Renal pelvis (tissue), 4 donors: ENCODE measurements around the gene USP25. TPM values are rescaled to one million over a fixed set of nuclear protein-coding genes. Genes with fewer than 3 reads are reported as not detected.

Experiments used
- DNase-seq: peaks from one replicate; pipeline ENCODE4 v3.0.0-alpha.2; 2013
- polyA plus RNA-seq, 3 donors: library from polyadenylated mRNA; unstranded; fragments of 120-200 nt; gene quantifications; one replicate each; pipeline ENCODE4 v1.2.1, GENCODE V29; 2013; ENCODE audit not compliant: insufficient read length in 3 of 3

Gene USP25
- polyA plus RNA-seq, 3 donors, result 47.8 to 58.8 (median 47.9) TPM

DNA sequence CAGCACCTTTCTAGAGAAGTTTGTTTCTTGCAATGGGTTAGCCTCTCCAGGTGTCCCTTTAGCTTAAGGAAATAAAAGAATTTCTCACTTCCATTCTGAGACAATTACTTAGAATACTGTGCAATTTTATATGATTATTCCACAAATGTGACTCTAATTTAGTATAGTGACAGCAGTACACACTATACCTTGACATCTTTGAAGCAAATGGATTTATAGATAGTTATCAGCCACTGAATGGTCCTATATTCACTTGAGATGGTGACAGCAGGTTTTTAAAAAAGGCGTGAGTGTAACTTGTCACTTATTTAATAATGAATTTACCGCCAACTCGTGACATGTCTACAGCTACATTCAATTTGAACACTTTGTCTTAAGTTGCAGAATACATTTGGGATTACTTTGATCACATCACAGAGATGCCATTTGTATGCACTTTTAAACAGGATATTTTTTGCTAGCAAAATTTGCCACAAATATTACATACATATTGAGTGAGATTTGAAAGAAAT lies 71.6 kb downstream of the USP25 start:
- no peak for DNase-seq

DNA sequence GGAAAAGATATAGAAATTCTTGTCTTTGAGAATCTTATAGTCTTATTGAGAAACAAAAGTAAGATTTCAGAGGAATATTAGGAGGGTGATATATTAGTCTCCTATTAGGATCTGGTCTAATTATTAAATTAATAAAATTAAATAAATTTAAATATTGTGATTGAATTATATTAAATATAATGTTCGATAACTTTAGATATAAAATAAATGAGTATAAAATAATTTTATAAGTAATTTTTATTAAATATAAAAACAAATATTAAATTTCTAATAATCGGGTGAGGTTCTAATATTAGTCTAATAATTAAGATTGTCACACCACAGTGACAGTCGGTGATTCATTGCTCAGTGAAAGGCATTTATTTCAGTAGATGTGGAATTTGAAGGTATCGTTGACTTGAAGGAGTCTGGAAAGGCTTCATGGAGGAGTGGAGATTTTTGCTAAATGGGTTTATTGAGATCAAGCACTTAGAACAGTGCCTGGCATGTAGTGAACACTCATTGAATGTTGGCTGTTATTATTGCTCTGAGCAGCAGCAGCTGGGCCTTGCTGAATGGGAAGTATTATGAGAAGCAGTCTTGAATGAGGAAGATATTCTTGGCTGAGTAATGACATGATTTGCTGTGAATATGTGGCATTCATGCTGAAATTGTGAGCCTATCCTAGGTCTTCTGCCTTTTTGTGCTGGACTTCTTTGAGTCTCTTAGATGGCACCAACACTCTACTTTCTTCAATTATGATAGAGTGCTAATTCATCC lies 74.6 kb downstream of the USP25 start:
- no peak for DNase-seq

DNA sequence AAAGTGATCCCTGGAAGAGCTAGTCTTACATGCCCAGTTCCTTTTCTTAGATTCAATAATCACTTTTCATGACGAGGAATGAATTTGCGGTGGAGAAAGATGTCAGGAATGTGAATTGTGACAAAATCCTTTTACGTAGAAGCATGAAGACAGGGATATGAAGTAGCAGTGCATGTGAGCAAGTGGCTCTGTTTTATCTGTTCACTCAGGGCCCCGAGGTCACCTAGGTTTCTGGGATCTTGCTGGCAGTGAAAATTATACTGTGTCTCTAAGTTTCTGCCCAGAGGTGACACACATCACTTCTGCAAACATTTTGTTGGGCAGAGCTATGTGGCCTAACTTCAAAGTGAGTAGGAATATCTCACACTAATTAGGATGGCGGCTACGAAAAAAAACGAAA lies 79.3 kb downstream of the USP25 start:
- no peak for DNase-seq

DNA sequence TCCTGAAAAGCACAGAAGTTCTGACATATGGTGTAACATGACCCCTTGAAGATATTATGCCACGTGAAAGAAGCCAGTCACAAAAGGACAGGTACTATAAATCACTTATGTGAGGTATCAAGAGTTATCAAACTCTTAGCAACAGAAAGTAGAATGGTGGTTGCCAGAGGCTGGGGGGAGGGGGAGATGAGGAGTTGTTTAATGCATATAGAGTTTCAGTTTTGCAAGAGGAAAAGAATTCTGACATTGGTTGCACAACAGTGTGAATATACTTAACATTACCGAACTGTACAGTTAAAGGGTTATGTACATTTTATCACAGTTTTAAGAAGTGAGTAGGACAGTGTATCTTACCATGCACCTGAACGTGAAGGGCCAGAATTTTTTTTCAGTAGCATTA lies 80.0 kb downstream of the USP25 start:
- no peak for DNase-seq

DNA sequence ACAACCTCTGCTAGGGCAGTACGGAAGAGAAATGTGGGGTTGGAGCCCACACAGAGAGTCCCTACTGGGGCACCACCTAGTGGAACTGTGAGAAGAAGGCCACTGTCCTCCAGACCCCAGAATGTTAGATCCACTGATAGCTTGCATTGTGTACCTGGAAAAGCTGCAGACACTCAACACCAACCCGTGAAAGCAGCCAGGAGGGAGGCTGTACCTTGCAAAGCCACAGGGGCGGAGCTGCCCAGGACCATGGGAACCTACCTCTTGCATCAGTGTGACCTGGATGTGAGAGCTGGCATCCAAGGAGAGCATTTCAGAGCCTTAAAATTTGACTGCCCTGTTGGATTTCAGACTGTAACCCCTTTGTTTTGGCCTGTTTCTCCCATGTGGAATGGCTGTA lies 85.5 kb downstream of the USP25 start:
- DNase-seq, result no peak

DNA sequence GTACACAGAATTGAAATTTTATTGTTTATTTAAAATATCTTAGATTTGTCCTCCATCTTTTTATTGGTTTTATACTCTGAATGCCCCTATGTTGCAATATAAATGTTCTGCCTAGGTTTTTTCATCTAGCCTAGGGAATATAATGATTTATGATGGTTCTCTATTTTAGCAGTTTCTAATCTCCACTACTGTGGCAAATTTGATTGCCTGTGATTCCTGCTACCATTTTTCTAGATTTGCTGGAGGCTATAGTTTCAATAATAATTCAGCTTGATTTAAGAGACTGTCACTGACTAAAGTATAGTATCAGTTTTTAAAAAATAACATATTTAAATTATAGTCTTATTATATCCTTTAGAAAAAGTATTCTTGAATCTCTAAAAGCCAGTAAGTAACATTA lies 90.5 kb downstream of the USP25 start:
- no peak for DNase-seq

DNA sequence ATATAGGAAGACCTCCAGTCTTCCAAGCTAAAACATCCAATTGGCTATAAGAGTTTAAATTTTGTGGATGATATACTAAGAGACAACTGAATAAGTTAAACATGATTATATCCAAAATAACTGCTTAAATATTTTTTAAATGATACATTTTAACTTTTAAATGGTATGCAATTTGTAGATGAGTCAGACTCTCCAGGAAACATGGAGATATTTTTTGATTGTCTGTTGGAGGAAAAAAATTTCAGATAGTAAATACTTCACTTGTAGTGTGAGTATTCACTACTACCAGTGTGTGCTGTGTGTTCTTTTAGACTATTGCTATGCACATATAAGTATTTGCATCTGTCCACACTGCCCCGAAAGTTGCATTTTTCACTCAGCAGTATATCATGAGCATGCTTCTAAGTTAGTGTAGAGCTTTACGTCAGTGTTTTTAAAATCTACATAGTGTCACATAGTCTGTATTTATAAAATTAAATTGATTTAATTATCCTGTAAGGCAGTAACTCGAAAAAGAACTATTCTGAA lies 91.1 kb downstream of the USP25 start:
- DNase-seq, result no peak

DNA sequence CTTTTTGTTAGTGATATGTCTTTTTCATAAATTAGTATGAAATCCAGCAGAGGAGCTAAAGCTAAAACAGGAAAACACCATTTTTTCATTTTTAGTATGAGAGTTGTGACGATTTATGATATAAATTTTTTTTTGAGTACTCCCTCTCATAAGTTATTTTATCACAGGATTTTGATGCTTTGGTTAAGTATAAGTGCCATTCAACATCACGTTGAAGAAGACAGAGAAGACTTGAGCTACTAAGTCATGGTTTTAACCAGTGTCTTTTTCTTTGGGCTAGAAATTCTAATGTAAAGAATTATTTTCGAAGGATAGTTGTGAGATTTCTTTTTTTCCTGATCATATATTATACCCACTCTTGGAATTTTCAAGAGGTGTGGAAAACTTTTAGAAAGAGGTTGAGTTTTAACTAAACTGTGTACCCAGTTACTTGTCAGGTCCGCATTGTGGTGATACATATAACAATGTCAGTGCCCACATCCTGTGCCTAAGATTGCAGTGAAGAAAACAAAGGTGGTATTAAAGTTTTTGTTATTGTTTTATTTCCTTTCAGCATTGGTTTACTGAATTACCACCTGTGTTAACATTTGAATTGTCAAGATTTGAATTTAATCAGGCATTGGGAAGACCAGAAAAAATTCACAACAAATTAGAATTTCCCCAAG lies 93.8 kb downstream of the USP25 start:
- no peak for DNase-seq

DNA sequence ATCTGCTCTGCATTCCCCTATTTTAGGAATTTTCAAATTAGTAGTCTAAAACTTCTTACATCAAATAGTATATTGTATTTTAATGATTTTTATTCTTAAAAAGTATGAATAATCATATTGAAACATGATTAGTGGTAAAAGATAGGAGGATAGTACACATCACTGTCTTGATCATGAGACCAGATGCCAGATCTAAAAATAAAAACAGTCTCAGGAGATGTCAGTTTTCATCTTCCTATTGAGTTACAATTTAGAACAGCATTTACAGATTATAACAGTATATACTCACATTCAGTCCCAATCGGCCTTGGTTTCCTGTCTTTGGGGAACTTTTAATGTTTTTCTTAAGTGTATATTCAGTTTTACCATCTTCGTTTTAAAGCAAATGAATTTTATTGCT lies 95.9 kb downstream of the USP25 start:
- no peak for DNase-seq

DNA sequence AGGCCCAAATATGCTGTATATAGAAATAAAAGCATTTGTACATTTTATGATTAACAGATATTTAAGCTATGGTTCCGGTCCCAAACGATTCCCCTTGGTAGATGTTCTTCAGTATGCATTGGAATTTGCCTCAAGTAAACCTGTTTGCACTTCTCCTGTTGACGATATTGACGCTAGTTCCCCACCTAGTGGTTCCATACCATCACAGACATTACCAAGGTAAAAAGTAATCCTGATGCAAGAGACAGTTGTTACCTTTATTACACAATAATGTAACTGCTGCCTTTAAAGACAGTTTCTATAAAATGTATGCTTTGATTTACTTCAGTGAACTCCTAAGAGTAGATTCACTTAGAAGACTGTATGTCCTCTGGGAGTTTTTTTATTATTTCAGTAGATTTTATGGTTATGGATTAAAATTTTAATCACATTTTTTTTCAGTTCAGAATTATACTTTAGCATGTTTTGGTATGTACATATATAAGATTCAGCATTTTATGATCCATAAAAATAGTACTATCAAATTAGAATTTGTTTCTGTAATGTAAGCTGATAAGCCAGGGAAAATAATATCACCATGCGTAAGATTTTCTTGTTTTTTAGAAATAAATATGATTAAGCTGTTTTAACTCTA lies 96.5 kb downstream of the USP25 start:
- peak; percentile 37 for DNase-seq

DNA sequence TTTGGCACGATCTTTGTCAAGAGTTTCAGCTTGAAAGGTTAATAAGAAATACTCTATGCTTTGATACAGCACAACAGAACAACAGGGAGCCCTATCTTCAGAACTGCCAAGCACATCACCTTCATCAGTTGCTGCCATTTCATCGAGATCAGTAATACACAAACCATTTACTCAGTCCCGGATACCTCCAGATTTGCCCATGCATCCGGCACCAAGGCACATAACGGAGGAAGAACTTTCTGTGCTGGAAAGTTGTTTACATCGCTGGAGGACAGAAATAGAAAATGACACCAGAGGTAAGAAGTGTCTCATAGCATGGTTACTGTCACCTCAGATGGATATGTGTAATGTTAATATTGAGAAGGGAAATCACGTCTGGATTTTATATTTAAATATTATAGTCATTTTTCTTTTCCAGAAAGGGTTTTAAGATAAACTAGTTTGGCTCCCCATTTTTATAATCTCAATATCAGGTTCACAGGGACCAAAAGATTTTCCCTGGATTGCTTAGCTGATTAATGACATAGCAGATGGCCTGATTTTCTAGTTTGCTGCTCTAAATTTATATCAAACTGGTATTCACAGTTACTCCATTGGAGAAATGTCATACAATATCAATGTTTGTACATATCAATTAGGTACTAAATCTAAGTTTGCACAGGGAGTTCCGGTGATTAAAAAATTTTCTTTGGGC lies 97.3 kb downstream of the USP25 start:
- no peak for DNase-seq

DNA sequence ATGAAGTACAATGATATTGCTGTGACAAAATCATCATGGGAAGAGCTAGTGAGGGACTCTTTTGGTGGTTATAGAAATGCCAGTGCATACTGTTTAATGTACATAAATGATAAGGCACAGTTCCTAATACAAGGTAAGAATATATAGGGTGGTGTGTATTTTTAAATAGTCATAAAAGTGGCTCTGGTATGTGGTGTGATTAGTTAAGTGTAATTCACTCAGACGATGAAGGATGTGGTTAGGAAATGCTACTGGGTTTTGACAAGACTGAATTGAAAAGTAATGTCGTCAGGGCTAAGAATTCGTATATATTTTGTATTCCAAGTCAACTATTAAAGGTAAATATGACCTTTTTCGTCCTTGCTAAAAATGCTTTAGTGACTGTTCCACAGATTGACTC lies 101.7 kb downstream of the USP25 start:
- DNase-seq, result no peak

DNA sequence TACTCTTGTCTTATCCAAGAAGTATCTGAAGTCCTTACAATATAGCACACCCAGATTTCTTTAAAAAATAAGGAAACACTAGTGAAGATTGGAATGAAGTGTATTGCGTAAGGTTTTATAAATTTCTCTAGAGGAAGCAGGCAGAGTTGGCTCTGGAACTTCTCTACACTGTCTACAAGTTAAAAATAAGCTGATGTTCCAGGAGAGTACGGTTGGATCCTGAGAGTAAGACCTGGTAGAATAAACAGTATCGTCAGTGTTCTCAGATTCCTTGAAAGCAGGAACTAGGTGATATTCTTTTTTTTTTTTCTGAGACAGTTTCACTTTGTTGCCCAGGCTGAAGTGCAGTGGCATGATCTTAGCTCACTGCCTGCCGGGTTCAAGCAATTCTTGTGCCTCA lies 107.9 kb downstream of the USP25 start:
- DNase-seq, result no peak

DNA sequence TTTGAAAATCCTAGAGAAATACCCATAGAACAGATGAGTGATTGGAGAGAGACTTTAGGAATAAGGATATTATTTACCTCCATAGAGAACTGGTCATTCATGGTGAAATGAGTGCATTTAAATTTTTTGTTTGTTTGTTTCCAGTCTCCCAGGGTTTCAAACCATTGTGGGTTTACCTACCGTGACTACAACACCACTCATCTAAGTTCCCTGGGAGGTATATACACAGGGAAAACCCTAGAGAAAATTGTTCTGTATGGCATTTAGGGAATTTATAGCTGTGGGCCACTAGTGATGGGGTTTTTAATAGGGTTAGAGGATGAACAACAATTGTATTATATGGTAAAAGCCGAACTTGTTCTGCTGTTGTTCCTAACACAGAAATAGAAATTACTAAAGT lies 109.2 kb downstream of the USP25 start:
- no peak for DNase-seq

DNA sequence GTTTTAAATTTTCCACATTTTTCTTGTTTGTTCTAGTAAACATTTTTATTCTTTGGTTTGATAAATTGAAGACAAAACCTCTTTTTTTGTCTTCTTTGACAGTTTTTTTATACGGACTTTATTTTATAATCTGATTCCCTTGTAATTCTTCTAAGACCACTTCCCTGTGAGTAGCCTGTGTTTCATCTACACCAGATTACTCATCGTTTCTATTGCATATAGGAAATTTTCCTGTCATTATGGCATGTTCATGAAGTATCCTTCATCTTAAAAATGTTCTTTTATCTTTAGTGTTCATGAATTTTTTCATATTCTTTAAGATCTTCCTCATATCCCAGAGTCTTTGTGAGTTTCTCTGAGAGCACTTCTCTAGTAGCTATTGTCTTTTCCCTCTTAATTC lies 109.8 kb downstream of the USP25 start:
- DNase-seq, result no peak

DNA sequence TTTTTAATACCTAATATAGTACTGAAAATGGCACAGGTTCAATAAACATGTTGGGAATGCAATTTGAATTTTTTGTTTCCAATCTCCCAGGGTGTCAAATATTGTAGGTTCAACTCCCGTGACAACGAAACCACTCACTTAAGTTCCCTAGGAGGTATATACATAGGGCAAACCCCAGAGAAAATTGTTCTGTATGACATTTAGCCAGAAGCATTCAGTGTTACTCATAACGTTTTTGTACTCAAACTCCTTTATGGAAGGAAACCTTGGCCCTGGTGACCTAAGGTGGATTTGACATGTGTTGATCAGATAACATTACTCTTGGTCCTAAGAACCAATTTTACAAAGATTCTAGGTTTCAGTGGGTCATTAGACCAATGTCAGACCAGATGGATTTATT lies 110.6 kb downstream of the USP25 start:
- no peak for DNase-seq

DNA sequence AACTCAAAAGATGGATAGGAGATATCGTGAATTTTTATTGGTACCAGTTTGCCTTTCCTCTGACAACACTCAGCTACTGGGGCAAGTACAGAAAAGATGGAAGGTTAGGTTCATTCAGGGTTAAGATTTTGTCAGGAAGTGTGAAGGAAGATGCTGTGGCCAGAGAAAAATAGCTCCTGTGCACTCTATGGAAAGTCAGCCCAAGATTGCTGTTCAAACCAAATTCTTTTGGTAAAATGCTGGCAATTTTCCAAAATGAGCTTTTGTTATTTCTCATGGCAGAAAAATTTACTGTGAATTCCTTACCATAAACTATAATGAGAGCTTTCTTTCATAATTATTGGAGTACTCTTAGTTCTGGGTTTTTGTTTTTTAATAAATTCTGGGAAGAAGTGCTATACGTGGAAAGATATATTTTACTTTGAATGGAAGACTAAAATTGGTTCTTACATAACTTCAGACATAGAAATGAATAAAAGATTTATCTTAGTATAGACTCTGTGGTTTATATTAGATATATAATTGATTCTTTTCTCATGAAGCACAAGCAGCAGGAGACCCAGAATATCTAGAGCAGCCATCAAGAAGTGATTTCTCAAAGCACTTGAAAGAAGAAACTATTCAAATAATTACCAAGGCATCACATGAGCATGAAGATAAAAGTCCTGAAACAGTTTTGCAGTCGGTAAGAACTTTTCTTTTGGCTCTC lies 112.2 kb downstream of the USP25 start:
- no peak for DNase-seq

DNA sequence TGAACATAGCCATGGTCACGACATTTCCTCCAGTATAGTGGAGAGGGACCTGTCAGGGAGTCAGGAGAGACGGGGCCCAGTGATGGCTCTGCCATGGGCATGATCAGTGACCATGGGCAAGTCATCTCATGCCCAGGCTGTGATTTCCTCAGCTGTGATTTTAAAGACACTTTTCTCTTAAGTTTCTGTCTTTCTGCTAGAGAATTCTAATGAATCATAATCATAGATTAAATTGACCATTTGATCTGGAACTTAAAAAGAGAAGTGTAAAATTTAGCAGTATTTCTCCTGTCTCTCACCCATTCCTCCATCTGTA lies 112.7 kb downstream of the USP25 start:
- no peak for DNase-seq

DNA sequence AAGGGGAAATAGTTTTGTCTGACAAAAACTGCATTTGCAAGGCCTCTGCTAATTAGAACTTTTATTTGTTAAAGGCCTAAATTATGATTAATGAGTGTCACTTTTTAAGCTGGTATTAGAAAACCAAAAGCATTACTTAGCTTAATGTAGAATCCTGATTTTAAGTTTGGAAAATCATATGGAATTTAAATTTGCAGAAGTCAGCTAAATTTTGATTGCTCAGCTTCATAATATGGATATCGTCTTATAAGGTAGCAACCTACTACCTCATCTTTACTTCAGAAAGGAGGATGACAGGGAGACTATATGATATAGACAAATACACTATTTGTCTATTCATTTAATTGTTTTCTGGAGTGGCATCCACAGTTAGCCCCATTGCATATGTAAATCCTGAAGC lies 114.0 kb downstream of the USP25 start:
- no peak for DNase-seq

DNA sequence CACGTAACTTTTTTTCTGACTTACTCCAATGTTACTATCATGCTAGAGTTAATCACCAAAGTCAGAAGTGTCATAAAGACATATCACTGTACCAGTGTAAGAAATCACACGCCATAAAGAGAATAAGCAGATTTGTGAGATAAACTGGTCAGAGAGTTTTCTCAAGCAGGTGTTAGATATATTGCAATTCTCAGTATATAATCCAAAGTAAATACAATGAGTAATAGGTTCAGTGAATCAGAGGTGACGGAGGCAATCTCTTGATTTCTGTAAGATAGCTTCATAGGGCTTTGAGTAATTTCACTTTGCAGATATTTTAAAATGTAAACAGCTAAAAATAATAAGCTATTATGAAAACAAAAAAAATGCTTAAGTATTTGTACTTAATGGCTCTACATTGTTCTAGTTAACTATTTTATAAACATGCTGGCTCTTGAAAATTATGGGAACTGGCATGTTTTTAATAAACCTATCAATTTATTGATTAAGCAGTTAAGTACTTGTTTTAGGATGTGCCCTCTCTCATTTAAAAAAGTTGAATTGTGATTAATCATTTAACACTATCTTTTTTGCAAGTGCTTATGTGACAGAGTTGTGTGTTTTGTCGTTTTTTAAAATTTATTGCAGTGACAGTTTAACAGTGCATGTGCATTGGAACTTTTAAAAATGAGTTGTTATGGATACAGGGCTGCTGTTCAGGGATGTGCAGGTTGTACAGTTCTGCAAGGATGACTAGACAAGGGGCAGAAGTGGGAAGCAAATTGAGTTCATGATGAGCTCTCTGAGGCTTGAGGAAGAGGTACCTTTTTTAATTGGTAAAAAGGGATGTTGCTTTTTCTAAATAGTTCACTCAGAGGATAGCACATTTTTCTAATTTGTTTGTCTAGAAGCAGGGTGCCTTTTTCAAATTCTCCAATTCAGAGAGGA lies 119.1 kb downstream of the USP25 start:
- DNase-seq, result no peak

DNA sequence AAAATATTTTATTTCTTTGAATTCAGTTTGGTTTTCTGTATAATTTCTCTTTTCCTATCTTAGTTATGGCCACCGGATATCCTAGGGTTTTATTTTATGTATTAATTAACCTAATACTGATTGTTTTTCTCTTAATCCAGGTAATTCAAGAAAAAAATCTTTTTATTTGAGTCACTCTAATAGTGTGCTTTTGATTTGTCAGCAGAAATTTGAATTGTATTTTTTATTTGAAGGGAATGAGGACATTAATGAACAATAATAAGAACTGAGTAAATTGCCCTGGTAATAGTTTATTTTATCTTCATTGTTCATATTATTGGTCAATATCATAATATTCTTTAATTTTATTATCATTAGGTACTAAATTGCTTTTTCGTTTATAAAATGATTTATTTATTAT lies 120.1 kb downstream of the USP25 start:
- DNase-seq, result no peak
